ENCODE measurements around the gene ASGR1. TPM values are rescaled to one million over a fixed set of nuclear protein-coding genes. Genes with fewer than 3 reads are reported as not detected.
A peak's percentile ranks its signal among the peaks of the same experiment; 100 is the strongest.
"Not testable (repeated sequence)": the region's sequence is repeated elsewhere in the genome, so short reads cannot be mapped to it uniquely, and the experiment has no call there.

The ASGR1 gene
- total RNA-seq, 1 donor from 2014 or later, result 1.6 TPM

- H3K9me3 Mint-ChIP-seq, result no peaks in the 10 kb centered on the region
- H3K36me3 Mint-ChIP-seq (ENCODE audit: low read depth), result no peaks in the 10 kb centered on the region
- H3K27me3 Mint-ChIP-seq (ENCODE audit: insufficient read depth), result peaks cover 12% of the 10 kb centered on the region
- intact Hi-C loops (cut with micrococcal nuclease), result no loop called here
- peaks cover 10% of the 10 kb centered on the region for H3K4me1 Mint-ChIP-seq (ENCODE audit: low read depth)
- H3K27ac Mint-ChIP-seq, result no peak overlapping the region
- no peak for DNase-seq (ENCODE audit: low spot score)
- no peak overlapping the region for H3K4me3 Mint-ChIP-seq
Measured at GRCh38 chr17:7176107-7176840, 2.9 kb downstream of the ASGR1 start.

GRCh38 chr17:7175330-7175733, 3.8 kb downstream of the ASGR1 start:
- H3K9me3 Mint-ChIP-seq, result no peaks in the 10 kb centered on the region
- H3K4me3 Mint-ChIP-seq, result no peak overlapping the region
- intact Hi-C loops (cut with micrococcal nuclease), result no loop called here

DNA sequence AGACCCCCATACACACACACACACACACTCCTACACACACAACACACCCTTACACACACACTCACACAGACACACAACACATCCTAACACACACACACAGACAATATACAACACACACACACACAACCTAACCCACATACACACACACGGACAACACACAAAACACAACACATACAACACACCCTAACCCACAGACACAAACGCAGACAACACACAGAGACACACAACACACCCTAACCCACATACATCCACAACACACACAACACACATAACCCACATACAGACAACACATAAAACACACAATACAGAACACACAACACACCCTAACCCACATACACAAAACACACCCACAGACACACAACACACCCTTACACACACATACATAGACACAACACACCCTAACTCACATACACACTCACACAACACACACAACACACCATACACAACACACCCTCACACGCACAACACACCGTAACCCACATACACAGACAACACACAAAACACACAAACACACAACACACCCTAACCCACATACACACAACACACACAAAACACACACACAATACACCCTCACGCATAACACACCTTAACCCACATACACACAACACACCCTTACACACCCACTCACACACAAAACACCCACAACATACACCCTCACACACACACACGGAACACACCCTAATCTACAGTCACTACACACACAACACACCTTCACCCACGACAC, 4.4 kb downstream of the ASGR1 start:
- H3K27ac Mint-ChIP-seq, result no peak overlapping the region

More at GRCh38 chr17:7175330-7175733, 3.8 kb downstream of the ASGR1 start:
- Mint-ChIP-seq H3K4me1 (ENCODE audit: low read depth) (peaks cover 10% of the 10 kb centered on the region), H3K27me3 (ENCODE audit: insufficient read depth) (peaks cover 12% of the 10 kb centered on the region), H3K27ac (no peak overlapping the region), H3K36me3 (ENCODE audit: low read depth) (no peaks in the 10 kb centered on the region)
- no peak for DNase-seq (ENCODE audit: low spot score)

GRCh38 chr17:7173687-7174602, 5.2 kb downstream of the ASGR1 start:
- no peak overlapping the region for H3K4me3 Mint-ChIP-seq
- H3K27me3 Mint-ChIP-seq (ENCODE audit: insufficient read depth), result peaks cover 12% of the 10 kb centered on the region
- no peaks in the 10 kb centered on the region for H3K36me3 Mint-ChIP-seq (ENCODE audit: low read depth)
- no peak overlapping the region for H3K27ac Mint-ChIP-seq
- intact Hi-C loops (cut with micrococcal nuclease), result no loop called here
- no peaks in the 10 kb centered on the region for H3K9me3 Mint-ChIP-seq
- H3K4me1 Mint-ChIP-seq (ENCODE audit: low read depth), result peaks cover 10% of the 10 kb centered on the region
- peak; percentile 28 for DNase-seq (ENCODE audit: low spot score)

More for the DNA sequence above, 4.4 kb downstream of the ASGR1 start:
- H3K9me3 Mint-ChIP-seq, result no peaks in the 10 kb centered on the region
- no peaks in the 10 kb centered on the region for H3K36me3 Mint-ChIP-seq (ENCODE audit: low read depth)
- intact Hi-C loops (cut with micrococcal nuclease), result no loop called here
- H3K27me3 Mint-ChIP-seq (ENCODE audit: insufficient read depth), result peaks cover 12% of the 10 kb centered on the region
- peaks cover 10% of the 10 kb centered on the region for H3K4me1 Mint-ChIP-seq (ENCODE audit: low read depth)
- no peak overlapping the region for H3K4me3 Mint-ChIP-seq
- DNase-seq (ENCODE audit: low spot score), result no peak

GRCh38 chr17:7172522-7173191, 6.5 kb downstream of the ASGR1 start:
- DNase-seq (ENCODE audit: low spot score); H3K9me3 Mint-ChIP-seq; H3K4me3 Mint-ChIP-seq; intact Hi-C loops (cut with micrococcal nuclease); H3K36me3 Mint-ChIP-seq (ENCODE audit: low read depth); H3K27me3 Mint-ChIP-seq (ENCODE audit: insufficient read depth); H3K4me1 Mint-ChIP-seq (ENCODE audit: low read depth); H3K27ac Mint-ChIP-seq: not testable (repeated sequence)

GRCh38 chr17:7169565-7169908, 9.6 kb downstream of the ASGR1 start:
- H3K4me1 Mint-ChIP-seq (ENCODE audit: low read depth); H3K4me3 Mint-ChIP-seq; H3K36me3 Mint-ChIP-seq (ENCODE audit: low read depth); intact Hi-C loops (cut with micrococcal nuclease); DNase-seq (ENCODE audit: low spot score); H3K27me3 Mint-ChIP-seq (ENCODE audit: insufficient read depth); H3K9me3 Mint-ChIP-seq; H3K27ac Mint-ChIP-seq: not testable (repeated sequence)

DNA sequence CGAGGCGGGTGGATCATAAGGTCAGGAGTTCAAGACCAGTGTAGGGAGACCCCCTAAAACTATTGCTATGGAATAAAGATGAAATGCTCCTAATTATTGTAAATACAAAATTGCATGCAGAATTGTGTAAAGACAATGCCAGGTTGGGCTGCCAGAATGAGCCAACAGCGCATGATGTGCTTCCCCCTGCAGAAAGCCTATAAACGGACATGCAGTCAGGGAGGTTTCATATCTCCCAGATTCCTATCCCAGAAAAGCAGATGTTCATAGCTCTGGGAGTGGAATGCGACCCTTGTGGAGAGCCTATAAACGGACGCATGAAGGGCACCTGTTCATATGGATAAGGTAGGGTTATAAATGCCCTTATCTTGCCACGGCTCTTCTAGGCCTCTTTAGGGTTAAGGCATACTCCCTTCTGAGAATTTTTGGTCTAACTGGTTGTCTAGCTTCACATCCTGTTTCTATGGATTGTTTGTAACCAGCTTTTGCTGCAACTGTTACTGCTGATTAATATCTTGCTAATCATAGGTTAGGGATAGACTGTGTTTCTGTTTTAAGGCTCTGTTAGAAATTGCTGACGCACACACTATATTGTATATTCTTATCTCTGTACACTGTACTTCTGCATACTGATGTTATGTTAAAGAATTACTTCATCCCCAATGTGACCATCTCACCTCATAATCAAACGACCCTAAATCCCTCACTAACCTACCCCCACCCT, 10.2 kb downstream of the ASGR1 start:
- H3K4me1 Mint-ChIP-seq (ENCODE audit: low read depth); H3K36me3 Mint-ChIP-seq (ENCODE audit: low read depth); intact Hi-C loops (cut with micrococcal nuclease); DNase-seq (ENCODE audit: low spot score); H3K27ac Mint-ChIP-seq; H3K4me3 Mint-ChIP-seq; H3K27me3 Mint-ChIP-seq (ENCODE audit: insufficient read depth); H3K9me3 Mint-ChIP-seq: not testable (repeated sequence)

GRCh38 chr17:7167832-7168231, 11.3 kb downstream of the ASGR1 start:
- Mint-ChIP-seq H3K4me3 (no peak overlapping the region), H3K4me1 (ENCODE audit: low read depth) (no peaks in the 10 kb centered on the region), H3K36me3 (ENCODE audit: low read depth) (no peaks in the 10 kb centered on the region), H3K27ac (no peak overlapping the region), H3K9me3 (no peaks in the 10 kb centered on the region), H3K27me3 (ENCODE audit: insufficient read depth) (peaks cover 6% of the 10 kb centered on the region)
- intact Hi-C loops (cut with micrococcal nuclease), result no loop called here
- no peak for DNase-seq (ENCODE audit: low spot score)

GRCh38 chr17:7166873-7167272, 12.3 kb downstream of the ASGR1 start:
- no peaks in the 10 kb centered on the region for H3K9me3 Mint-ChIP-seq

DNA sequence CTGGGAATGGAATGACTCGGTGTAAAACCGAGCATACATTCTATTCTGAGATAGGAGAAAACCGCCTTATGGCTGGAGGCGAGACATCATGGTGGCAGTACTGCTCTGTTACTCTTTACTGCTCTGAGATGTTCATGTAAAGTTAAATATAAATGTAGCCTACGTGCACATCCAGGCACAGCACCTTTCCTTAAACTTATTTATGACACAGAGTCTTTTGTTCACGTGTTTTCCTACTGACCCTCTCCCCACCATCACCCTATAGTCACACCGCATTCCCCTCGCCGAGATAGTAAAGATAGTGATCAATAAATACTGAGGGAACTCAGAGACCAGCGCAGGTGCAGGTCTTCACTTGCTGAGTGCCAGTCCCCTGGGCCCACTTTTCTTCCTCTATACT, 19.6 kb downstream of the ASGR1 start:
- DNase-seq (ENCODE audit: low spot score); intact Hi-C loops (cut with micrococcal nuclease); H3K27ac Mint-ChIP-seq; H3K4me3 Mint-ChIP-seq; H3K36me3 Mint-ChIP-seq (ENCODE audit: low read depth); H3K9me3 Mint-ChIP-seq; H3K4me1 Mint-ChIP-seq (ENCODE audit: low read depth): not testable (repeated sequence)
- H3K27me3 Mint-ChIP-seq (ENCODE audit: insufficient read depth), result peaks cover 26% of the 10 kb centered on the region

More at GRCh38 chr17:7166873-7167272, 12.3 kb downstream of the ASGR1 start:
- no peaks in the 10 kb centered on the region for H3K36me3 Mint-ChIP-seq (ENCODE audit: low read depth)
- intact Hi-C loops (cut with micrococcal nuclease), result no loop called here
- no peaks in the 10 kb centered on the region for H3K4me1 Mint-ChIP-seq (ENCODE audit: low read depth)
- peaks cover 4% of the 10 kb centered on the region for H3K27me3 Mint-ChIP-seq (ENCODE audit: insufficient read depth)
- H3K4me3 Mint-ChIP-seq, result no peak overlapping the region
- no peak overlapping the region for H3K27ac Mint-ChIP-seq
- DNase-seq (ENCODE audit: low spot score), result no peak

GRCh38 chr17:7158424-7158823, 20.7 kb downstream of the ASGR1 start:
- intact Hi-C loops (cut with micrococcal nuclease); DNase-seq (ENCODE audit: low spot score); H3K4me3 Mint-ChIP-seq; H3K9me3 Mint-ChIP-seq; H3K27ac Mint-ChIP-seq; H3K36me3 Mint-ChIP-seq (ENCODE audit: low read depth); H3K4me1 Mint-ChIP-seq (ENCODE audit: low read depth): not testable (repeated sequence)
- H3K27me3 Mint-ChIP-seq (ENCODE audit: insufficient read depth), result peaks cover 32% of the 10 kb centered on the region

DNA sequence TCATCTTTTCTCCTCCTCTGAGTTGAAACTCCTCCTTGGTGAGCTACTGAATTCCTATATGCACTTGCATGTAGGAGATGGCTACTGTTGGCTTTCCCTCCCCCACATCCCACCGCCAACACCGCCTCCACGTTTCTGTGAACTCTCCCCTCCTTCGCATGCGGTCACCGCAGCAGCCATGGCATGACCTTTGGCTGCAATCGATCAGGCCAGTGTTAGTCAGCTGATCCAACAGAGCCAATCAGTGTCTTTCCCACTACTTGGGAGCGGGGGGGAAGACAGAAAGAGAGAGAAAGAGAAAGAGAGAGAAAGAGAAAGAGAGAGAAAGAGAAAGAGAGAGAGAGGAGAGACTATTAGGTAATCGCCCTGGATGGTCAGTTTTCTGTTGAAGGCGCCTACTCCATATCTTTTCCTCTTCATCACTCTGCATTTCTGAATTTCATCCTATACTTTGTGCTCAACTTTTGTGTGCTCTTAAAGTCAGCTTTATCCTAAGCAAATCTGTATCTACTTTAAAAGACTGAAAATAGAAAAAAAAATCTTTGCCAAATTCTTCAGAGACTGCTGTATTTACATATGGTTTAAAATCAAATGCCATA, 22.7 kb downstream of the ASGR1 start:
- no peak for DNase-seq (ENCODE audit: low spot score)
- Mint-ChIP-seq H3K36me3 (ENCODE audit: low read depth) (no peaks in the 10 kb centered on the region), H3K27me3 (ENCODE audit: insufficient read depth) (peaks cover 32% of the 10 kb centered on the region), H3K4me3 (no peak overlapping the region), H3K27ac (no peak overlapping the region), H3K4me1 (ENCODE audit: low read depth) (no peaks in the 10 kb centered on the region), H3K9me3 (no peaks in the 10 kb centered on the region)
- intact Hi-C loops (cut with micrococcal nuclease), result no loop called here
